Keratinocyte (primary cell): Measurements from ENCODE around the gene CNTNAP2. TPM values are rescaled to one million over a fixed set of nuclear protein-coding genes. Genes with fewer than 3 reads are reported as not detected.

Experiments
- DNase-seq: peaks from one replicate; pipeline ENCODE4 v3.0.0-alpha.2; 2011; ENCODE audit warnings: low read depth, missing footprints, low spot score
- FAIRE-seq: peaks from 2 replicates; lab custom pipeline; 2011; peaks lifted over from hg19 to GRCh38; lab: Jason Lieb, UNC
- H2AFZ ChIP-seq: 2 replicates; pipeline ENCODE4 v1.6.0; 2012; ENCODE audit warnings: low read length, control low read depth, inconsistent platforms; ENCODE audit not compliant: control insufficient read depth
- H3K27ac ChIP-seq: 2 replicates; pipeline ENCODE4 v1.5.1; 2011; ENCODE audit warnings: low read length; ENCODE audit not compliant: control insufficient read depth, insufficient read depth
- H3K27me3 ChIP-seq: 3 replicates; pipeline ENCODE4 v1.6.0; 2011; ENCODE audit warnings: low read length; ENCODE audit not compliant: control insufficient read depth, insufficient read depth; ENCODE audit errors: extremely low read depth
- H3K36me3 ChIP-seq, 2 experiments: 2 replicates in 1 of 2; 3 replicates in 1 of 2; pipeline ENCODE4 v1.5.1; 2011; ENCODE audit warnings: low read length in 2 of 2, mild to moderate bottlenecking in 1 of 2; ENCODE audit not compliant: control insufficient read depth in 2 of 2, insufficient read depth in 2 of 2; ENCODE audit errors: extremely low read depth in 1 of 2
- H3K4me1 ChIP-seq: 3 replicates; pipeline ENCODE4 v1.5.1; 2011; ENCODE audit warnings: low read length; ENCODE audit not compliant: control insufficient read depth, insufficient read depth; ENCODE audit errors: extremely low read depth
- H3K4me2 ChIP-seq: 3 replicates; pipeline ENCODE4 v1.6.0; 2011; ENCODE audit warnings: low read depth, low read length; ENCODE audit not compliant: control insufficient read depth, insufficient read depth; ENCODE audit errors: extremely low read depth
- H3K4me3 ChIP-seq, 3 experiments: fragments of 200-600 bp in 1 of 3; sonication (generic) in 1 of 3; 2 replicates in 2 of 3; 3 replicates in 1 of 3; pipeline ENCODE4 v1.5.1; 2011 to 2016; ENCODE audit warnings: low read length in 3 of 3, mild to moderate bottlenecking in 3 of 3, control low read depth in 2 of 3, inconsistent platforms in 1 of 3, low read depth in 1 of 3, mixed read lengths in 1 of 3, mixed run types in 1 of 3, moderate library complexity in 1 of 3; ENCODE audit not compliant: control insufficient read depth in 2 of 3, insufficient read depth in 2 of 3; ENCODE audit errors: extremely low read depth in 1 of 3
- H3K79me2 ChIP-seq: 2 replicates; pipeline ENCODE4 v1.6.0; 2012; ENCODE audit warnings: low read length; ENCODE audit not compliant: control insufficient read depth, insufficient read depth
- H3K9ac ChIP-seq: 3 replicates; pipeline ENCODE4 v1.6.0; 2011; ENCODE audit warnings: low read length; ENCODE audit not compliant: control insufficient read depth, insufficient read depth; ENCODE audit errors: extremely low read depth
- H3K9me1 ChIP-seq: 3 replicates; pipeline ENCODE4 v1.6.0; 2011; ENCODE audit warnings: low read length; ENCODE audit not compliant: control insufficient read depth, insufficient read depth; ENCODE audit errors: extremely low read depth
- H3K9me3 ChIP-seq: 2 replicates; pipeline ENCODE4 v1.5.1; 2012; ENCODE audit warnings: low read depth, low read length; ENCODE audit not compliant: control insufficient read depth
- H4K20me1 ChIP-seq: 3 replicates; pipeline ENCODE4 v1.6.0; 2011; ENCODE audit warnings: low read length; ENCODE audit not compliant: control insufficient read depth, insufficient read depth; ENCODE audit errors: extremely low read depth
- EZH2 ChIP-seq: IDR thresholded peaks from one replicate; pipeline ENCODE4 v1.6.1; 2012; ENCODE audit warnings: inconsistent platforms, mild to moderate bottlenecking, low read length, moderate library complexity
- dilution Hi-C: fragments of 300-500 bp; cut with MboI; formaldehyde crosslinking; loops from one replicate; pipeline ENCODE4 v1.7.0; 2020; ENCODE audit warnings: low sequenced_read_pairs; ENCODE audit not compliant: extremely low pct_ligation_motif_present
- polyA plus RNA-seq, 5 experiments: library from polyadenylated mRNA; depleted of rRNA in 3 of 5; stranded (reverse) in 3 of 5; stranded (forward) in 1 of 5; unstranded in 1 of 5; fragments of >200 nt; gene quantifications; 1 replicate in 1 of 5; 2 replicates in 3 of 5; 3 replicates in 1 of 5; pipeline versions ENCODE4 v1.2.1 to v1.2.3, GENCODE V29; 2011 to 2012; ENCODE audit warnings: missing spikeins in 2 of 5, low read depth in 1 of 5, low replicate concordance in 1 of 5
- TF ChIP-seq, protein P1 (sequence below), 3 experiments: IDR thresholded peaks in 1 of 3; conservative IDR thresholded peaks in 1 of 3; optimal IDR thresholded peaks in 1 of 3; 2 replicates in 2 of 3; 3 replicates in 1 of 3; pipeline versions ENCODE3 to v1.5.1; 2011; ENCODE audit warnings: low read length in 3 of 3, mild to moderate bottlenecking in 3 of 3, moderate library complexity in 2 of 3, control low read depth in 1 of 3, inconsistent platforms in 1 of 3; ENCODE audit not compliant: insufficient read depth in 2 of 3; ENCODE audit errors: extremely low read depth in 1 of 3

Gene CNTNAP2
- polyA plus RNA-seq, 1 donor (not counting 4 experiments of a cell fraction or from before 2014, with no cell fraction given) = 1.4 TPM

DNA sequence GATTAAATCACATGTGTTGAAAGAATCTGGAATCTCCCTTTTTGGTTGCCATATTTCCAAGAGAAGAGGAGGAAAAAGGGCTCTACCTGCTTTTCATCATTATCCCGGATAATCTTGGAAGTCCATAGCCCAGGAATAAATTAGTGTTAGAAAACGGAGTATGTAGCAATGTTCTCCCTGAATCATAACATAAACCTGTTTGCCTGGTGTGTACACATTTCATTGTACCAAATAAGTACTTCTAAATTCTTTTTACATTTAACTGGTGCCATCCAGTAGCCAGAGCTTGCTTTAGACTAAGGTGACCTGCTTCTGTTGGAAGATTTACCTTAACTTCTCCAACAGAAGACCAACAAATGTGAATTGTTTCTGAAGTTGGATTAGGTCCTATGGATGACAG is 2291.7 kb downstream of the CNTNAP2 start:
- Histone ChIP-seq H3K27me3 (no peaks in the 10 kb centered on the region), H3K9ac (no peak overlapping the region), H3K27ac (no peak overlapping the region), H3K4me2 (no peak overlapping the region), H3K9me3 (no peaks in the 10 kb centered on the region), H4K20me1 (no peaks in the 10 kb centered on the region), H3K79me2 (no peaks in the 10 kb centered on the region), H3K36me3 (no peaks in the 10 kb centered on the region), H3K9me1 (no peaks in the 10 kb centered on the region), H2AFZ (no peak overlapping the region), H3K4me1 (no peaks in the 10 kb centered on the region), H3K4me3 (no peak overlapping the region)
- FAIRE-seq (no peak), DNase-seq (no peak)
- TF ChIP-seq EZH2 = no peak
- TF ChIP-seq, protein P1, sequence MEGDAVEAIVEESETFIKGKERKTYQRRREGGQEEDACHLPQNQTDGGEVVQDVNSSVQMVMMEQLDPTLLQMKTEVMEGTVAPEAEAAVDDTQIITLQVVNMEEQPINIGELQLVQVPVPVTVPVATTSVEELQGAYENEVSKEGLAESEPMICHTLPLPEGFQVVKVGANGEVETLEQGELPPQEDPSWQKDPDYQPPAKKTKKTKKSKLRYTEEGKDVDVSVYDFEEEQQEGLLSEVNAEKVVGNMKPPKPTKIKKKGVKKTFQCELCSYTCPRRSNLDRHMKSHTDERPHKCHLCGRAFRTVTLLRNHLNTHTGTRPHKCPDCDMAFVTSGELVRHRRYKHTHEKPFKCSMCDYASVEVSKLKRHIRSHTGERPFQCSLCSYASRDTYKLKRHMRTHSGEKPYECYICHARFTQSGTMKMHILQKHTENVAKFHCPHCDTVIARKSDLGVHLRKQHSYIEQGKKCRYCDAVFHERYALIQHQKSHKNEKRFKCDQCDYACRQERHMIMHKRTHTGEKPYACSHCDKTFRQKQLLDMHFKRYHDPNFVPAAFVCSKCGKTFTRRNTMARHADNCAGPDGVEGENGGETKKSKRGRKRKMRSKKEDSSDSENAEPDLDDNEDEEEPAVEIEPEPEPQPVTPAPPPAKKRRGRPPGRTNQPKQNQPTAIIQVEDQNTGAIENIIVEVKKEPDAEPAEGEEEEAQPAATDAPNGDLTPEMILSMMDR (optimal IDR thresholded peaks at IDR 0.05 in 1 of 3, IDR thresholded peaks at IDR 0.05 in 1 of 3, conservative IDR thresholded peaks at IDR 0.05 in 1 of 3; ENCODE audit: extremely low read depth in 1 of 3, insufficient read depth in 2 of 3, low read length in 3 of 3) = no peak
- dilution Hi-C loops = no loop called here

DNA sequence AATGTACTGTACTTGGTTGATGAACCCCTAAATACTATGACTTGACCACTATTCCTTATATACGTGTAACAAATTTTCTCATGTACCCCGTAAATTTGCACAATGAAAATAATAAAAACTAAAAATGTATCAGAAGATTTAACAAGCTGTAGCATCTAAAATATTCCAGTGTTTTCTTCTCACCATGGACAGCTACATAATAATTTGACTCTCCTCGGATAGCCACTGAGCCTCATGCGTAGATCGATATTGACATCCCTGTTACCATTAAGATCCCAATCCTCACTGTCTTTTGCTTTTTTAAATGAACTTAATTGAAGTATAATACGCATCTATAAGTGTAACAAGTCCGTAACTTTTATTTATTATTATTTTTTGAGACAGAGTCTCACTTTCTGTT is 2294.3 kb downstream of the CNTNAP2 start:
- Histone ChIP-seq H3K9me3 (no peaks in the 10 kb centered on the region), H2AFZ (no peak overlapping the region), H3K27me3 (no peaks in the 10 kb centered on the region), H3K9me1 (no peaks in the 10 kb centered on the region), H4K20me1 (no peaks in the 10 kb centered on the region), H3K4me1 (no peaks in the 10 kb centered on the region), H3K9ac (no peak overlapping the region), H3K4me3 (no peak overlapping the region), H3K79me2 (no peaks in the 10 kb centered on the region), H3K27ac (no peak overlapping the region), H3K36me3 (no peaks in the 10 kb centered on the region), H3K4me2 (no peak overlapping the region)
- TF ChIP-seq, protein P1 (optimal IDR thresholded peaks at IDR 0.05 in 1 of 3, IDR thresholded peaks at IDR 0.05 in 1 of 3, conservative IDR thresholded peaks at IDR 0.05 in 1 of 3; ENCODE audit: extremely low read depth in 1 of 3, insufficient read depth in 2 of 3, low read length in 3 of 3) = no peak
- no peak for TF ChIP-seq EZH2
- dilution Hi-C loops = no loop called here
- FAIRE-seq (no peak), DNase-seq (no peak)
